ENCODE results near the gene SLC6A1. TPM values are rescaled to one million over a fixed set of nuclear protein-coding genes. Genes with fewer than 3 reads are reported as not detected.

Gene SLC6A1
- total RNA-seq, 1 experiment from 2014 or later, result not detected

GRCh38 chr3:11001658-11002021, 9.1 kb downstream of the SLC6A1 start:
- ChIA-PET POLR2A (ENCODE audit: low non-redundant PET) (no interaction called here), CTCF (no interaction called here)
- no peak for TF ChIP-seq EZH2 (IDR thresholded peaks at IDR 0.05; ENCODE audit: borderline replicate concordance, low read depth, low read length, poor library complexity, severe bottlenecking)
- TF ChIP-seq CTCF (conservative IDR thresholded peaks at IDR 0.05; ENCODE audit: low read depth, low read length), result no peak
- no TSS peak for BruUV-seq (replicated peaks)
- Histone ChIP-seq H3K9me3 (ENCODE audit: low read depth, low read length, poor library complexity, severe bottlenecking) (no peaks in the 10 kb centered on the region), H3K4me3 (ENCODE audit: low read depth, low read length, poor library complexity, severe bottlenecking) (no peak overlapping the region), H3K27me3 (replicated peaks; ENCODE audit: insufficient read depth, low read depth, low read length, poor library complexity) (peaks cover 9% of the 10 kb centered on the region), H3K27ac (ENCODE audit: low read depth, low read length, poor library complexity, severe bottlenecking) (no peak overlapping the region), H3K36me3 (ENCODE audit: insufficient read depth, low read length, poor library complexity, severe bottlenecking) (no peaks in the 10 kb centered on the region), H3K4me1 (ENCODE audit: insufficient read depth, low read length, poor library complexity, severe bottlenecking) (no peaks in the 10 kb centered on the region)
- intact Hi-C loops (cut with micrococcal nuclease; ENCODE audit: unreplicated experiment), result no loop called here
- DNase-seq (ENCODE audit: low spot score), result no peak

GRCh38 chr3:11002371-11002807, 9.8 kb downstream of the SLC6A1 start:
- TF ChIP-seq EZH2 (IDR thresholded peaks at IDR 0.05; ENCODE audit: borderline replicate concordance, low read depth, low read length, poor library complexity, severe bottlenecking) (no peak), CTCF (conservative IDR thresholded peaks at IDR 0.05; ENCODE audit: low read depth, low read length) (no peak)
- ChIA-PET CTCF (no interaction called here), POLR2A (ENCODE audit: low non-redundant PET) (no interaction called here)
- Histone ChIP-seq H3K9me3 (ENCODE audit: low read depth, low read length, poor library complexity, severe bottlenecking) (no peaks in the 10 kb centered on the region), H3K27ac (ENCODE audit: low read depth, low read length, poor library complexity, severe bottlenecking) (no peak overlapping the region), H3K4me1 (ENCODE audit: insufficient read depth, low read length, poor library complexity, severe bottlenecking) (no peaks in the 10 kb centered on the region), H3K27me3 (replicated peaks; ENCODE audit: insufficient read depth, low read depth, low read length, poor library complexity) (peaks cover 3% of the 10 kb centered on the region), H3K4me3 (ENCODE audit: low read depth, low read length, poor library complexity, severe bottlenecking) (no peak overlapping the region), H3K36me3 (ENCODE audit: insufficient read depth, low read length, poor library complexity, severe bottlenecking) (no peaks in the 10 kb centered on the region)
- BruUV-seq (replicated peaks), result no TSS peak
- no peak for DNase-seq (ENCODE audit: low spot score)
- intact Hi-C loops (cut with micrococcal nuclease; ENCODE audit: unreplicated experiment), result no loop called here

DNA sequence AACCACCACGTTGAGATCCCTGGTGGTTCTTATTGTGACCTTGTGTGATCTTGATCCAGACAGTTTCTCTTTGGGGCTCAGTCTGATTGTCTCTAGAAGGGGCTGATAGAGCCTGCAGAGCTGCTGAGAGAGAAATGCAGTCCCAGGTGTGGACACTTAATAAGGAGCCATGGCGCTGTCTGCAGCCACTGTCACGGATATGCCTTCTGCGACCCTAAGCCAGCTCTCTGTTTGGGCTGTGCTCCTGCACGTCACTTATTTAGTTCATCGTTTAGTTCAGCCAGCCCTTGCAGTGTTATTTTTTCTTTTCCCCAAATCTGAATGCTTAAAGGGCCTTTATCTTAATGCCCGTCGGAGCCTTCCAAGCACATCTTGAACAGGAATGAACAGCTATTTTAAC, 12.0 kb downstream of the SLC6A1 start:
- TF ChIP-seq CTCF (conservative IDR thresholded peaks at IDR 0.05; ENCODE audit: low read depth, low read length), result no peak
- no peak for TF ChIP-seq EZH2 (IDR thresholded peaks at IDR 0.05; ENCODE audit: borderline replicate concordance, low read depth, low read length, poor library complexity, severe bottlenecking)
- ChIA-PET CTCF (no interaction called here), POLR2A (ENCODE audit: low non-redundant PET) (no interaction called here)
- no peaks in the 10 kb centered on the region for H3K4me1 ChIP-seq (ENCODE audit: insufficient read depth, low read length, poor library complexity, severe bottlenecking)
- H3K27me3 ChIP-seq (replicated peaks; ENCODE audit: insufficient read depth, low read depth, low read length, poor library complexity), result no peaks in the 10 kb centered on the region
- no peak overlapping the region for H3K4me3 ChIP-seq (ENCODE audit: low read depth, low read length, poor library complexity, severe bottlenecking)
- BruUV-seq (replicated peaks), result no TSS peak
- DNase-seq (ENCODE audit: low spot score), result no peak
- no peaks in the 10 kb centered on the region for H3K9me3 ChIP-seq (ENCODE audit: low read depth, low read length, poor library complexity, severe bottlenecking)
- no peak overlapping the region for H3K27ac ChIP-seq (ENCODE audit: low read depth, low read length, poor library complexity, severe bottlenecking)
- intact Hi-C loops (cut with micrococcal nuclease; ENCODE audit: unreplicated experiment), result no loop called here
- H3K36me3 ChIP-seq (ENCODE audit: insufficient read depth, low read length, poor library complexity, severe bottlenecking), result no peaks in the 10 kb centered on the region
